ENCODE results near the gene PSMA1.

The PSMA1 gene

DNA sequence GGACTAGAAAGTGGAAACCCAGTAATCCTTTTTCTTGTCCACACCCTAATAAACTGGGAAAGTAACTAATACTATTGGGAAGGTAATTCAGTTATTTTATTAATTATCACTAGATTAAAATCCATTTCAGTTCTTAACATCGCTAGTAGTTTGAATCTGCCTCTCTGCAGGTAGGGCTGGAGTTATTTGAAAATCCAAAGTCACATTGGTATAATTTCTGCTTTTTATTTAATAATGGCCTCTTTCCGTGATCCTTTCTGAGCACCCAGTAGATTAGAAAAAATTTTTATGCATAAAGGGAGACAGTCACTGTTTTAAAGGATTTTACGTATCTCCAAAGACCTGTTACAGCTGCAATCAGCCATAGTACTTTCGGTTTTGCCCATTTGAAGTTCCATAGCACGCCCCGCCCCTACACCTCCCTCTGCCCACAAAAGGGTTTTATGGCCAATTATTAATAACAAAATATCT is 20.0 kb downstream of the PSMA1 start:
- Histone ChIP-seq H3K27ac (ENCODE audit: low read length) (peak overlapping the region; percentile 94), H3K27me3 (ENCODE audit: insufficient read depth, low read length, poor library complexity) (no peaks in the 10 kb centered on the region), H3K79me2 (ENCODE audit: insufficient read depth, low read length) (peaks cover 40% of the 10 kb centered on the region), H3K9ac (ENCODE audit: low read depth, low read length) (peak overlapping the region; percentile 66), H4K20me1 (ENCODE audit: insufficient read depth, low read length) (no peaks in the 10 kb centered on the region; the same call in 1 of the 2 replicates), H2AFZ (ENCODE audit: low read depth, low read length) (peak overlapping the region; percentile 88), H3K4me3 (ENCODE audit: low read depth in 1 of 2, low read length in 2 of 2) (peak overlapping the region; percentile 77 to 81), H3K4me1 (ENCODE audit: insufficient read depth, low read length) (peaks cover 40% of the 10 kb centered on the region), H3K36me3 (ENCODE audit: insufficient read depth, low read length) (peaks cover 46% of the 10 kb centered on the region), H3K9me3 (ENCODE audit: insufficient read depth, low read length, severe bottlenecking) (no peaks in the 10 kb centered on the region), H3K4me2 (ENCODE audit: insufficient read depth, low read length) (peak overlapping the region; percentile 84)
- ATAC-seq (ENCODE audit: insufficient read depth, low read depth) (peak; percentile 69), DNase-seq (peak; percentile 77)
- no peak for TF ChIP-seq CTCF (IDR thresholded peaks at IDR 0.05; ENCODE audit: borderline replicate concordance, extremely low read depth, low read length, poor library complexity, severe bottlenecking)
- TF ChIP-seq EZH2 (IDR thresholded peaks at IDR 0.05; ENCODE audit: borderline replicate concordance, low read depth, low read length, severe bottlenecking): no peak

- ATAC-seq (ENCODE audit: insufficient read depth, low read depth): peak; percentile 90
- H3K9ac ChIP-seq (ENCODE audit: low read depth, low read length): peak within 1 kb of the TSS; percentile 66
Observed at GRCh38 chr11:14499560-14500180, 20.5 kb downstream of the PSMA1 start, which contains the start of gene COPB1. Gene COPB1, minus strand, starts transcription at chr11:14499811. Its CDS starts 883 bp downstream, at chr11:14498928.

DNA sequence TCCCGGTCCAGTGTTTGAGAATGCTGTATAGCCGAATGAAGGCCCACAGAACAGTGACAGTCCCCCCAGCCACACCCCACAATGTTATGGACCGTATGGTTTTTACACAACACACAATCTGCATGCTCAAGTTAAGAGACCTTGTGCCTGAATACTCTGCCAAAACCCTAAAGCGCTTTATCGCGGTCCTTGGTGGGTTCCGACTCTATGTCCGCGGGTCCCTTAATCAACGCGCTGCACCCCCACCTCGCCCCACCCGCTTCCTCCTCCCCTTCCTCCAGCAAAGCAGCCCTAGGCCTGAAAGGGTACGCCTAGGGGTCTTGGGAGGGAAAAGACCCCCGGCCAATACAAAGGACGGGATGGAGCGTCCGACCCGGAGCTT is 21.0 kb downstream of the PSMA1 start:
- DNase-seq: peak; percentile 58
- H3K36me3 ChIP-seq (ENCODE audit: insufficient read depth, low read length): peaks cover 46% of the 10 kb centered on the region

More at GRCh38 chr11:14499560-14500180, 20.5 kb downstream of the PSMA1 start, which contains the start of gene COPB1:
- H3K36me3 ChIP-seq (ENCODE audit: insufficient read depth, low read length): peaks cover 46% of the 10 kb centered on the region
- peaks cover 42% of the 10 kb centered on the region for H3K4me1 ChIP-seq (ENCODE audit: insufficient read depth, low read length)
- H3K4me2 ChIP-seq (ENCODE audit: insufficient read depth, low read length): peak within 1 kb of the TSS; percentile 84
- peak within 1 kb of the TSS; percentile 88 for H2AFZ ChIP-seq (ENCODE audit: low read depth, low read length)
- peak within 1 kb of the TSS; percentile 94 for H3K27ac ChIP-seq (ENCODE audit: low read length)
- no peaks in the 10 kb centered on the region for H3K9me3 ChIP-seq (ENCODE audit: insufficient read depth, low read length, severe bottlenecking)
- H3K27me3 ChIP-seq (ENCODE audit: insufficient read depth, low read length, poor library complexity): no peaks in the 10 kb centered on the region
- TF ChIP-seq EZH2 (IDR thresholded peaks at IDR 0.05; ENCODE audit: borderline replicate concordance, low read depth, low read length, severe bottlenecking): no peak
- no peak for TF ChIP-seq CTCF (IDR thresholded peaks at IDR 0.05; ENCODE audit: borderline replicate concordance, extremely low read depth, low read length, poor library complexity, severe bottlenecking)
- peak; percentile 96 for DNase-seq
- H4K20me1 ChIP-seq (ENCODE audit: insufficient read depth, low read length): no peaks in the 10 kb centered on the region; the same call in 1 of the 2 replicates
- H3K79me2 ChIP-seq (ENCODE audit: insufficient read depth, low read length): peaks cover 43% of the 10 kb centered on the region
- peak within 1 kb of the TSS; percentile 77 to 81 for H3K4me3 ChIP-seq (ENCODE audit: low read depth in 1 of 2, low read length in 2 of 2)

More for the DNA sequence above, 21.0 kb downstream of the PSMA1 start:
- Histone ChIP-seq H4K20me1 (ENCODE audit: insufficient read depth, low read length) (no peaks in the 10 kb centered on the region; the same call in 1 of the 2 replicates), H3K9me3 (ENCODE audit: insufficient read depth, low read length, severe bottlenecking) (no peaks in the 10 kb centered on the region), H3K4me2 (ENCODE audit: insufficient read depth, low read length) (peak overlapping the region; percentile 84), H3K4me3 (ENCODE audit: low read depth in 1 of 2, low read length in 2 of 2) (peak overlapping the region; percentile 77 to 81), H3K9ac (ENCODE audit: low read depth, low read length) (peak overlapping the region; percentile 66), H3K4me1 (ENCODE audit: insufficient read depth, low read length) (peaks cover 42% of the 10 kb centered on the region), H3K27me3 (ENCODE audit: insufficient read depth, low read length, poor library complexity) (no peaks in the 10 kb centered on the region), H3K27ac (ENCODE audit: low read length) (peak overlapping the region; percentile 94), H3K79me2 (ENCODE audit: insufficient read depth, low read length) (peaks cover 44% of the 10 kb centered on the region), H2AFZ (ENCODE audit: low read depth, low read length) (peak overlapping the region; percentile 72)
- ATAC-seq (ENCODE audit: insufficient read depth, low read depth): peak; percentile 52
- TF ChIP-seq EZH2 (IDR thresholded peaks at IDR 0.05; ENCODE audit: borderline replicate concordance, low read depth, low read length, severe bottlenecking) (no peak), CTCF (IDR thresholded peaks at IDR 0.05; ENCODE audit: borderline replicate concordance, extremely low read depth, low read length, poor library complexity, severe bottlenecking) (no peak)
